ENCODE measurements around the gene SNTA1.

GRCh38 chr20:33481431-33481941, 37.9 kb upstream of the SNTA1 start:
- TF ChIP-seq KAT7 (CRISPR knock-in tag; IDR thresholded peaks at IDR 0.05; ENCODE audit: borderline replicate concordance) (no peak), NCOA1 (CRISPR knock-in tag; IDR thresholded peaks at IDR 0.05) (no peak), ZBTB25 (CRISPR knock-in tag; IDR thresholded peaks at IDR 0.05) (no peak), CREB1 (IDR thresholded peaks at IDR 0.05) (no peak), CREB1 (CRISPR knock-in tag; IDR thresholded peaks at IDR 0.05) (no peak), DNMT1 (CRISPR knock-in tag; IDR thresholded peaks at IDR 0.05) (no peak), SP5 (CRISPR knock-in tag; IDR thresholded peaks at IDR 0.05; ENCODE audit: borderline replicate concordance, low read depth) (no peak), ZNF326 (CRISPR knock-in tag; IDR thresholded peaks at IDR 0.05; ENCODE audit: borderline replicate concordance) (no peak), RAD51 (IDR thresholded peaks at IDR 0.05; ENCODE audit: borderline replicate concordance) (no peak)
